ENCODE results near the gene HMX1.

HMX1 gene

GRCh38 chr4:8876982-8877779, 5.5 kb upstream of the HMX1 start:
- H3K4me3 ChIP-seq (ENCODE audit: low read depth, low read length), result no peak overlapping the region

GRCh38 chr4:8874896-8875680, 3.4 kb upstream of the HMX1 start:
- H3K4me3 ChIP-seq (ENCODE audit: low read depth, low read length), result no peak overlapping the region
- TF ChIP-seq MAX (IDR thresholded peaks at IDR 0.05; ENCODE audit: low read depth, low read length), result peak; percentile 81
- TF ChIP-seq POLR2A (IDR thresholded peaks at IDR 0.05; ENCODE audit: extremely low read depth, insufficient read length), result no peak
- no peak for TF ChIP-seq MYC (IDR thresholded peaks at IDR 0.05; ENCODE audit: low read depth, low read length)
- TF ChIP-seq CTCF (IDR thresholded peaks at IDR 0.05; ENCODE audit: low read depth, low read length), result no peak
- DNase-seq (ENCODE audit: low read depth), result peak; percentile 33

More at GRCh38 chr4:8876982-8877779, 5.5 kb upstream of the HMX1 start:
- DNase-seq (ENCODE audit: low read depth), result no peak
- TF ChIP-seq POLR2A (IDR thresholded peaks at IDR 0.05; ENCODE audit: extremely low read depth, insufficient read length), result no peak
- TF ChIP-seq MYC (IDR thresholded peaks at IDR 0.05; ENCODE audit: low read depth, low read length), result no peak
- no peak for TF ChIP-seq MAX (IDR thresholded peaks at IDR 0.05; ENCODE audit: low read depth, low read length)
- TF ChIP-seq CTCF (IDR thresholded peaks at IDR 0.05; ENCODE audit: low read depth, low read length), result no peak

GRCh38 chr4:8874003-8874895, 2.6 kb upstream of the HMX1 start:
- TF ChIP-seq MAX (IDR thresholded peaks at IDR 0.05; ENCODE audit: low read depth, low read length), result no peak
- no peak for DNase-seq (ENCODE audit: low read depth)
- H3K4me3 ChIP-seq (ENCODE audit: low read depth, low read length), result no peak overlapping the region

GRCh38 chr4:8872402-8873291, 1.0 kb upstream of the HMX1 start:
- no peak for TF ChIP-seq CTCF (IDR thresholded peaks at IDR 0.05; ENCODE audit: low read depth, low read length)
- TF ChIP-seq MYC (IDR thresholded peaks at IDR 0.05; ENCODE audit: low read depth, low read length), result no peak
- TF ChIP-seq MAX (IDR thresholded peaks at IDR 0.05; ENCODE audit: low read depth, low read length), result no peak
- no peak for TF ChIP-seq POLR2A (IDR thresholded peaks at IDR 0.05; ENCODE audit: extremely low read depth, insufficient read length)
- DNase-seq (ENCODE audit: low read depth), result no peak
- no peak overlapping the region for H3K4me3 ChIP-seq (ENCODE audit: low read depth, low read length)

GRCh38 chr4:8870647-8871416, 807 bp downstream of the HMX1 start:
- no peak overlapping the region for H3K4me3 ChIP-seq (ENCODE audit: low read depth, low read length)
- no peak for DNase-seq (ENCODE audit: low read depth)
- no peak for TF ChIP-seq MAX (IDR thresholded peaks at IDR 0.05; ENCODE audit: low read depth, low read length)
- no peak for TF ChIP-seq POLR2A (IDR thresholded peaks at IDR 0.05; ENCODE audit: extremely low read depth, insufficient read length)
- no peak for TF ChIP-seq MYC (IDR thresholded peaks at IDR 0.05; ENCODE audit: low read depth, low read length)
- no peak for TF ChIP-seq CTCF (IDR thresholded peaks at IDR 0.05; ENCODE audit: low read depth, low read length)

Data from NB4 (cell line).